Stimulated activated CD4-positive, alpha-beta T cell treated with anti-CD3 and anti-CD28 coated beads, TNF-alpha, amount 100 ng/mL, for 4 hours (primary cell): ENCODE data around the gene CCDC185.

Experiments
- DNase-seq, 3 experiments: peaks; one replicate each; pipeline ENCODE4 v3.0.0-alpha.2; 2020; ENCODE audit warnings: low read depth in 3 of 3

Gene CCDC185

GRCh38 chr1:223429821-223430220 is 36.6 kb downstream of the CCDC185 start:
- no peak for DNase-seq

GRCh38 chr1:223430236-223430635 is 37.0 kb downstream of the CCDC185 start:
- DNase-seq = no peak

GRCh38 chr1:223437151-223437550 is 43.9 kb downstream of the CCDC185 start:
- no peak for DNase-seq

- no peak for DNase-seq
Observed at GRCh38 chr1:223443397-223443796, 50.2 kb downstream of the CCDC185 start.

- DNase-seq = no peak
Observed at GRCh38 chr1:223444411-223444810, 51.2 kb downstream of the CCDC185 start.
